Amygdala (tissue), 56 donors: ENCODE results near the gene OR10V1.

Experiments used
- DNase-seq, 56 donors: peaks; one replicate each; lab custom pipeline; 2025; lab: John Stamatoyannopoulos, UW

Gene OR10V1, protein sequence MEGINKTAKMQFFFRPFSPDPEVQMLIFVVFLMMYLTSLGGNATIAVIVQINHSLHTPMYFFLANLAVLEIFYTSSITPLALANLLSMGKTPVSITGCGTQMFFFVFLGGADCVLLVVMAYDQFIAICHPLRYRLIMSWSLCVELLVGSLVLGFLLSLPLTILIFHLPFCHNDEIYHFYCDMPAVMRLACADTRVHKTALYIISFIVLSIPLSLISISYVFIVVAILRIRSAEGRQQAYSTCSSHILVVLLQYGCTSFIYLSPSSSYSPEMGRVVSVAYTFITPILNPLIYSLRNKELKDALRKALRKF

DNA sequence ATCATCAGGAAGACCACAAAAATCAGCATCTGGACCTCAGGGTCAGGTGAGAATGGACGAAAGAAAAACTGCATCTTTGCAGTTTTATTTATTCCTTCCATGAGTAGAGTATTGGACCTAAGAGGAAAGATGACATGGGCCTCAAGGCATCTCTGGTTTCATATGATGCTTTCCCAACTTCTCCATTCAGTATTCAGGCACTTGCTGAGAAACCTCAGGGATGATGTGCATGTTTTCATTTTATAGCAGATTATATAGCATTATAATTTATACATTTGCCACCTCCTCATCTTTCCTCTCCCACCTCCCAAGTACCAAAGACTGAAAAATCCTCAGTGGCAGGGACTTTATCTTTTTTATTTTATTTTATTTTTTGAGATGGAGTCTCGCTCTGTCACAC lies at the start of gene OR10V1:
OR10V1 (minus strand) TSS at position 101 of the 400 bp plus-strand sequence; CDS start at position 101, 0 bp downstream.
- no peak for DNase-seq

DNA sequence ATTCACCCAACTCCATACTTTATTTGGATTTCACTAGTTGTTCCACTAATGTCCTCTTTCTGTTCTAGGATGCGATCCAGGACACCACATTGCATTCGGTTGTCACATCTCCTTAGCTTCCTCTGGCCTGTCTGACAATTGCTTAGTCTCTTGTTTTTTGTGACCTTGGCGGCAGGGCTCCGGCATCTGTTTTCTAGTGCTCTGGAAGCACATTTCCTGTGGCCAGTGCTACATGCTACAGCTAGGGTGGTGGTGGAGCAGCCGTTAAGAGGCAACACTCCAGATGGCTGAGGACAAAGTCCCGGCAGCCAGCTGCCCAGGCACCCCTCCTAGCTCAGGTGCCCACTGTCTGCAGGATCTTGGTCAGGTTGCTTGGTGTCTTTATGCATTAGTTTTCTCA lies 48.3 kb upstream of the OR10V1 start:
- no peak for DNase-seq

DNA sequence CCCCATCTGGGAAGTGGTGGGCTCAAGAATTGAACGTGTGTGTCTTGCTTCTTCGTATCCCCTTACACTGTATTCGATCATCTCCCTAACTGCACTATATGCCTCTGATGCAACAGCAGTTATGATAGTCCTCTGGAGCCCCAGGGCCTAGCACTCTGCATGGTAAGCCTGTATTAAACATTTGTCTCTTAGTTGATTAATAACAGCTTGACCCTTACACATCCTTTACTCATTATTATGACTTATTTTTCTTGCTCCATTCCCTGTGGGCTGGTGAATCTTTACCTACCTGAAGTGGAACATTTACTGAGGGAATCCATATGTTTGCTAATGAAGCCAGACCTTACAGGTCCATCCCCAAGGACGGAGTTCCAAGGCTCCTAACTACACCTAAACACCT lies 47.1 kb upstream of the OR10V1 start:
- DNase-seq, result no peak

DNA sequence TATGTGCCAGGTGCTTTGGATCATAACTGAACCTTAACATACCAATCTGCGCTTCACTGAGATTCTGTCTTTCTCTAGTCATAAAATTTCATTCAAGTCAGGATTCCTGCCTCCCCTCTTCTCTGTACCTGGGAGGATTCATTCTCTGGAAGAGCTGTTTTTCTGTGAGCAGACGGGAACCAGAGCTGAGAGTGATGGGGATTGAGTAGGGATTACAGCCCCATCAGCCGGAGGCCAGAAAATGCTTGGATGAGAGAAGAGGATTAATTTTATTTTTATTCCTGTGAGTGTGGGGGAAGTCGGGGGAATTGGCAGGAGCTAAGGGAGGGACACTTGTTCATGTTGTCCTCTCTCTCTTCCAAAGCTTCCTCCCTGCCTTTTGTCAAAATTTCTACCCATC lies 46.3 kb upstream of the OR10V1 start:
- DNase-seq, result no peak

DNA sequence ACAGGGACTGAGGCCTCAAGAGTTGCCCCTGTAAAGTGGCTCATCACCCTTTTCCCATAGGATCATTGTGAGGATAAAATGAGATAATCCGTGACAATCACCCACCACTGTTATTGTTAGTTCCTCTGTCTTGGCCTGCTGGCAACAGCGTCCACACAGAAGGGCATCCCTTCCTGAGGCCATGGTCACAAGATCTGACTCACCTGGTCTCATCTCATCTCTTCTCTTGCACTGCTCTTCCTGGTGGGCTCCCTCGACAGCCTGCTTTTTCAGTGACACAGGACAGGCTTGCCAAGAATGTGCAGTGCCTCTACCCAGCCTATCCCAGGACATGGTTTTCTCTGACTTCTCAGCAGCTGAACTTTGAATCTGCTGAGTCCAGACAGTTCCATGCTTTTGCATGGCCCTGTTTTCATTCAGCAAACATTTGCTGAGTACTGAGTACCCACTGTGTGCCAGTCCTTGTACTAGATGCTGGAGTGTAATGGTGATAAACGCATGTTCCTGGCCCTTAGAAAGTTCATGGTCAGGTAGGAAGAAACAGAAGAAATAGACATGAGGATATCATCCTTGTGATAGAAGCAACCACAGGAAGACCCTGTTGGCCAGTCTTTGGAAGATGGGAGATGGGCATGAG lies 44.9 kb upstream of the OR10V1 start:
- no peak for DNase-seq

DNA sequence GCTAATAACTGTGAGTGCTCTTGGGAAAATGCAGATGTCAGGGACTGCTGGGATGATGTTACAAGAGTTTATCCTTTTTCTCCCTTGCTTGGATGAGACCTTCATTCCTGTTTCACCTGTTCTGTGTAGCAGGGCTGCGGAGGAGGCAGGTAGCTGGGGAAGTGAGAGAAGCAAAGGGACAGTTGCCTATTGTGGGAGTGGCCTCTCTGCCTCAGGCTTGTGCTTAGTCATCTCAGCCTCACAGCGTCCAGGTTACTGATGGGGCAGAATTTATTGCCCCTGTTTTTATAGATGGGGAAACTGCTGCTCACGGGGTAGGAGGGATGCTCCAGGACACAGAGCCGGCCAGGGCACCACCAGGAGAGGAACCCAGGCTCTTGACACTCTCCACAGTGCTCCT lies 43.2 kb upstream of the OR10V1 start:
- DNase-seq, result no peak

DNA sequence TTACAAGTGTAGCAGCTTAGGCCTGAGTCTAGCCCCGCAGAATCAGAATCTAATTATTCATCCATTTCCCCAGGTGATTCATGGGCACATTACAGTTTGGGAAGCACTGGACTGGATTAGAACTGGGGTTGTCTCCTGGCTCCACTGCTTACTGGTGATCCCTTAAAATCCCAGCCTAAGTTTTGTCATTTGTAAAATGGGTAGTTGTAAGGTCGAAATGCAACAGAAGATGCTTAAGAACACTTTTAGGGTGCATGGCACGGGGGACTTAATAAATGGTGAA lies 42.9 kb upstream of the OR10V1 start:
- DNase-seq, result no peak

DNA sequence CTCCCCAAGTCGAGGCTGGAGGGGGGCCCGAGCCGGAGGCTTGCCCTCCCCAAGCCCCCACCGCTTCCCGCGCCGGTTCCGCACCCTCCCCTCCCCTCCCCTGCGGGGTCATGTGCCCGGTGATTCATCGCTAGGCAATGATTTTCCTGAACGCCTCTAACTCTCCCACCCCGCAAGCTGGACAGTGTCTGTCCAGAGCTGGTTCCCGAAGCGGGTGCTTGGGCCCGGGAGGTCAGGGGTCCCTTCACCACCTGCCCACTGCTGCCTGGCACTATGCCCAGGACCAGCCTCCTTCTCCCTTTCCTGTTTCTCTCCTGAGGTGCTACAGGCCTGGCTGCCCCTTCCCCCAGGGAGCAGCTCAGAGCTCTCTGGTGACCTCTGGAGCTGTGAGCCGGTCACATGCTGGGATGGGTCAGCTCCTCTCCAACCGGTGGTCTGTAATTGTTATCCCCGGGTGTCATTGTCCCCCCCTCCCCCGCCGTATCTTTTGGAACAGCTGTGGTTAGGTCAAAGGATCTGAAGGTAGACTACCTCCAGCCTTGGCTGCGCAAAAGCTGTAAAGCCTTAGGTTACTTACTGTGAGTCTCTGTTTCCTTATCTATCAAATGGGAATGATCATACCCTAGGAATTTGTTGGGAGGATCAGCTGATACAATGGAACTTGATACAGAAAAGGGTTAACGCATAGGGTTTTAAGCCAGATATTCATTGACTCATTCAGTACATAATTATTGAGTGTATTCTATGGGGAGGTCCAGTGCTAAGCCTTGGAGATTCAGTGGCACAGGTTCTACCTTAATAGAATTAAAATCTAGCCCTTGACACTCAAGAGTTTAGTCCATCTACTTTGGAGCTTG lies 42.3 kb upstream of the OR10V1 start:
- DNase-seq, result peak in 46 of 56 donors; percentile 10 to 83 (median 44)

DNA sequence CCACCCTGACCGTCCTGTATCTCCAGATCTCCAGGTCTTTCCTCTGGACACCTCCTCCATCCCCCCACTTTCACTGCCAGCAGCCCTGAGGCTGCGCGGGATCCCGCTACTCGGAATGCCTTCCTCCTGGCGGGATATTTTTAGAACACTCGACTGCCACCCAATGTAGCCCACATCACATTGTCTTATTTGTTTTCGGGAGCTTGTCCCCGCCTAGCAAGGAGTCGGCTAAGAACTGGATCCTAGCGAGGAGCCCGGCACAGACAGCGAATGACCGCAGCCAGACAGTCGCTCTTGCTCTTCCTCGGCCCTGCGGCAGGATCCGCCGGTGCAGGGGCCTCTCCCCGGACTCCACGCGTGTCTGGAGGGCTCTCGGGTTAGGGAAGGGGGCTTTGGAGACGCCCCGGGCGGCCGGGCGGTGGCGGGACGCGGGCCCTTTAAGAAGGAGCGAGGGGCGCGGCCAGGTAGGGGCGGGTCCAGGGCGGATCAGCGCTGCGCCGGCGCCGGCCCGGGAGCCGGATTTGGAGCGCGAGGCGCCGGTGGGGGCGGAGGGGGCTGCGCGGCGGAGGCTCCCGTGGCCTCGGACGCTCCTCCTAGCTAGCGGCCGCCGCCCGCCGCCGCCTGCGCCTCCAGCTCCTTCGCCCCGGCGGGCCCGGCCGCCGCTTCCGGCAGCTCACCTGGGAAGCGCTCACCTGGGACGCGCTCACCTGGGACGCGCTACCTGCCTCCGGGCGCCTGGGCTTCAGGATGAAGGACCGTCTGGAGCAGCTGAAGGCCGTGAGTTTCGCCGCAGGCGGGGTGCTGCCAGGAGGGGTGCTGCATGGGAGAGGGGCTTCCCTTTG lies 41.4 kb upstream of the OR10V1 start, which contains the start of gene STX3:
STX3 (plus strand) TSS at position 518 of the 842 bp plus-strand sequence; CDS start at position 748, 230 bp downstream.
- peak in 42 of 56 donors; percentile 10 to 80 (median 47) for DNase-seq

DNA sequence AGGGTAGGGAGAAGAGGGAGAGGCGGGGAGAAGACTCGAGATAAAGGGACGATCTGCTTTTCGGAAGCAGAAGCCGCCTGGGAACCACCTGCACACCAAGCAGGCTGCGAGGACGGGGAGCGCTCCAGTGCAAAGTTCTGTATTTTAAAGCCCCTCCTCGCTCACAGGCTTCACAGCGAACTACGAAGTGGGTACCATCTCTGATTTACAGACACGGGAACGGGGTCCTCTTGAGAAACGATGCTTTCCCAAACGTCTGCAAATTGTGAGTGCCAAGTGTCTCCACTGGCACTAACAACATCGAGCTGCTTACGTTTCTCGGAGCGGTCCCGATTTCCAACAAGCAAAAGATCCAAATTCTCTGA lies 40.8 kb upstream of the OR10V1 start:
- peak in 7 of 56 donors; percentile 16 to 50 (median 25) for DNase-seq

DNA sequence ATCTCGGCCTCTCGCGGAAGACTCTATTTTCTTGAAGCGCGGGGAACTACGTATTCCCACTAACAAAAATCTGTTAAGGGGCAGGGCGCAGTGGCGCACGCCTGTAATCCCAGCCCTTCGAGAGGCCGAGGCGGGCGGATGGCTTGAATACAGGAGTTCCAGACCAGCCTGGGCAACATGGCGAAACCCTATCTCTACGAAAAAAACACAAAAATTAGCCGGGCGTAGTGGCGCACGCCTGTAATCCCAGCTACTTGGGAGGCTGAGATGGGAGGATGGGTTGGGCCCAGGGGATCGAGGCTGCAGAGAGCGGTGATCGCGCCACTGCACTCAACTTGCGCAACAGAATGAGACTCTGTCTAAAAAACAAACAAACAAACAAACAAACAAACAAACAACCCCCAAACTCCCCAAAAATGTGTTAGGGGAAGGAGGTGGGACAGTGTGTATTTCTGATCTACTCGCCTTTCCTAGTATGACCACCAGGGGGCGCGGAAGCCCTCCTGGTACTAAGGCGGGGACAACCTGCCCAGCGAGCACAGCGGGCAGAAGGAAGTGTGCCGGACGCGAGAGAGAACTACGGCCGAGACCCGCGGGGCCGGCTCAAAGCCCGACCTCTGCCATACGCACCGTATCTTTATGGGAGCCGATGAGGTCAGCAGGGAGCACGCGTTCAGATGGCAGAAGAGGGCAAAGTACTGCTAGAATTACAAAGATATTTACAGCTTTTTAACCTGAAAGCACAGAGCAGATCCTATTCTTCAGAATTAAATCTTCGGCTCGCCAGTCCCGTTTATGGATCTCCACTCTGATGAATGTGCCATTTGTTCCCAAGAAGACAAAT lies 40.2 kb upstream of the OR10V1 start:
- DNase-seq, result peak in 55 of 56 donors; percentile 14 to 88 (median 64)

DNA sequence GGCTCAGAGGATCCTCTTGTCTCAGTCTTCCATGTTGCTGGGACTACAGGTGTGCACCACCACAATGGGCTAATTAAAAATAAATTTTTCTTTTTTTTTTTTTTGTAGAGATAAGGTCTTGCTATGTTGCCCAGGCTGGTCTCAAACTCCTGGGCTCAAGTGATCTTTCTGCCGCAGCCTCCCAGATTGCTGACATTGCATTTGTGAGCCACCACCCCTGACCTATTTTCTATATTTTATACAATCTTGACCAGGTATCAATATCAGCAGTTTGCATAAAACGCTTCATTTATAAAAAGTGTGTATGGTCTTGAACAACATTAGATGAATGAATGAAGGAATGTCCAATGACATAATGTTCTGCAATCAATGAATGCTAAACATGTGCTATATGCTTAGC lies 32.5 kb upstream of the OR10V1 start:
- no peak for DNase-seq

DNA sequence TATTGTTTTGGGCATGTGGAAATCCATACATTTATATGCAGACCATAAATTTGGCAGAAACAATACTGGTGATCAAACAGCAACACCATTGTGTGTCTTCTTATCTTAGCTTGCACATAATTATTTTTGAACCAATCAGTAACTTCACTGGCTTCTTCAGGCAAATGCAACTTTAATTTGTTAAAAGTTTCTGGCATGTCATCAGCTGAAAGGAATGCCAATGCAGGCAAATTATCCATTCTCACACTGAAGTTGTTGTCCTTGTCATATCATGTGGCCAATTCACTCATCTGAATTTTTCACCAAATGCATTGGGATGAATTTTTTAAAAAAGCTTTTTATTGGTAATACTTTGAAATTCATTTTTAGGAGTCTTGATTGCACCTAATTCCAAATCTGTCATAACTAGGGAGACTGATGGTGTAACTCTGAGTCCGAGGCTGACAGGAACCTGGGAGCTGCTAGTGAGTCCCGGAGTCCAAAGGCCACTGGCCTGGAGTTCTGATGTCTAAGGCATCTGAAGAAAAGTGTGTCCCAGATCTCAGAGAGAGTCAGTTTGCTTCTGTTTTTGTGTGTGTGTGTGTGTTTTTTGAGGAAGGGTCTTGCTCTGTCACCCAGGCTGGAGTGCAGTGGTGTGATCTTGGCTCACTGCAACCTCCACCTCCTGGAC lies 17.4 kb upstream of the OR10V1 start:
- DNase-seq, result no peak

DNA sequence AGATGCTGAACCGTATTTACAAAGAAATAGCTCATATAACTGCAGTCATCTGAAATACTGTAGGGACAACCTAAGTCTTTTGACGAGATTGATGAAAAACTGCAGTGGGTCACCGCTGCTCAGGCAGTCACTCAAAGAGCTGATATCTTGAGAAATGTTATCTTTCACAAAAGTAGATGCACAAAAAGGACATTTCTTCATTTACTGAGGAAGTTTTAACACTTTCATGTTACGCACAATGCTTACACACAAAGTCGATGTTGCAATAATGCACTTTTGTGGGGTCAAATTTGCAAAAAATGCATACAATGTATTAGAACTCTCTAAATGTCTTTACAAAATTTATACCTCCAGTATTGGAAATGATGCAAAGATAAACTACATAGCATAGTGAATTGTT lies 16.2 kb upstream of the OR10V1 start:
- DNase-seq, result no peak

DNA sequence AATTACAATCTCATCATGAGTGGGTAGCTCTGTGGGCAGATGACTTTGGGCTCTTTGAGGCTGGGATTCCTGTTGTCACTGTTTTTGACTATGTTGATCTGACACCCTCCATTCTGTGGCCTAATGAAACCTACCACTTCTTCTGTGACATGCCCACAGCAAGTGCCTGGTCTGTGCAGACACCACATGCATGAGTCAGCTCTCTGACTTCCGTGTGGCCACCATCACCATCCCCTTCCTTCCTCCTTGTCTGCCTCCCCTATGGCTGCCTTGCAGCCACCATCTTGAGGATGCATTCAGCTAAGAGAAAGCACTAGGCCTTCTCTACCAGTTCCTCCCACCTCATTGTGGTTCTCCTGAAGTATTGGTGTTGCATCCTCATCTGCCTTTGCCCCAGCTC lies 15.3 kb upstream of the OR10V1 start:
- no peak for DNase-seq

DNA sequence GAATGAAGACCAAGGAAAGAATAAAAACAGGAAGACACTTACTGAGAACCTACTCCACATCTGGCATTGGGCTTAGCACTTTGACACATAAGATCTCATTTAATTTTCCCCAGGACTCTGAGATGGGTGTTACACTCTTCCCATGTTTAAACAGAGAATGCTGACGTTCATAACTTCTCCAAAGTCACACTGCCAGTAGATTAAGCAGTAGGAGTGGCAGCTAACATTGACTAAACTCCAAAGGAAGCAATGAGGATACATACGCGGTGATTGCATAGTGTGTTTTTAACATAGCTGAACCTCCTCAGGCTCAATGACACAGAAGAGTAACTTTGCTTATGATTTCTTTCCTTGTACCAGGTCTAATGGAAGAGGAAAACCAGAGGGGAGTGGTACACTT lies 14.5 kb upstream of the OR10V1 start:
- no peak for DNase-seq

DNA sequence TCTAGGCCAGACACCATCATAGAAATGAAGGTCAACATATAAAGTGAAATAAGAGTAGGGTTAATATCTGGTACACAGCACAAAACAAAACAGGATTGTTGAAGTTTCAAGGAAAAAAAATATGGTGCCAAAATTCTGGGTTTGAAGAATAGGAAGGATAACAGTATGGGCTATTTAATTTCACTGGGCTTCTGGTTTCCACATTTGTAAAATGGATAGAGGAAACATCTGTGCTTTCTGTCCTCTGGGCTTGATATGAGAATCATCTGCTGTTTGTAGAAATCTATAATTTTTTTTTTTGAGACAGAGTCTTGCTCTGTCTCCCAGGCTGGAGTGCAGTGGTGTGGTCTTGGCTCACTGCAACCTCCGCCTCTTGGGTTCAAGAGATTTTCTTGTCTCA lies 13.8 kb upstream of the OR10V1 start:
- DNase-seq, result no peak

DNA sequence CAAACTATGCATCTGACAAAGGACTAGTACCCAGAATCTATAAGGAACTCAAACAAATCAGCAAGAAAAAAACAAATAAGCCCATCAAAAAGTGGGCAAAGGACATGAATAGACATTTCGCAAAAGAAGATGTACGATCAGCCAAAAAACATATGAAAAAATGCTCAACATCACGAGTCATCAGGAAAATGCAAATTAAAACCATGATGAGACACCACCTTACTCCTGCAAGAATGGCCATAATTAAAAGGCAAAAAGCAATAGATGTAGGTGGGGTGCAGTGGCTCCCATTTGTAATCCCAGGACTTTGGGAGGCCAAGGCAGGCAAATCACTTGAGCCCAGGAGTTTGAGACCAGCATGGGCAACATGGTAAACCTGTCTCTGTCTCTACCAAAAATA lies 10.4 kb upstream of the OR10V1 start:
- no peak for DNase-seq

DNA sequence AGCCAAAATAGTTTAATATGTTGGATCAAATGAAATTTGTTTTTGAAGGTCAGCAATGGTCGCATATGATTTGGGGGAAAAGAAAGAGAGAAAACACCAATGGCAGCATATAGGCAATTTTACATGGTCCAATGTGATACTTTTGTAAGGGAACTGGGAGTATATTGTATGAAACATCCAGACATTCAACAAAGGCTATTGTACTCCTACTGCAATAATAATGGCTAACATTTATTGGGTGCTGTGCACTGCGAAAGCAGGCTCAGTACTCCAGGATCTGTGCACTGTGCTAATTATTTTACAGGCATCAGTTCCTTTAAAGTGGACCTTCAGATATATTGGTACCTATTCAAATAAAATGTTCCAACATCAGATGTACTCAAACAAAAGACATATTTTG lies 5.9 kb upstream of the OR10V1 start:
- peak in 2 of 56 donors; percentile 2 to 14 for DNase-seq
